Transverse colon (tissue), 4 donors: ENCODE measurements around the gene FANCE.

Experiments used
- EP300 ChIP-seq: sonication (generic); formaldehyde crosslinking; IDR thresholded peaks from one replicate; pipeline ENCODE4 v1.6.1; 2017; ENCODE audit warnings: antibody characterized with exemption, low read depth
- POLR2A ChIP-seq: fragments of 450-650 bp; IDR thresholded peaks from one replicate; pipeline ENCODE4 v1.6.1; 2016; ENCODE audit warnings: antibody characterized with exemption, mild to moderate bottlenecking, moderate library complexity
- POLR2AphosphoS5 ChIP-seq, 3 donors: sonication (generic); formaldehyde crosslinking; IDR thresholded peaks; one replicate each; pipeline ENCODE4 v1.6.1; 2016; ENCODE audit warnings: antibody characterized with exemption in 3 of 3
- TF ChIP-seq, protein P1 (sequence below), 5 experiments: fragments of 200-600 bp in 3 of 5; fragments of 450-650 bp in 2 of 5; sonication (generic) in 3 of 5; IDR thresholded peaks; 1 replicate in 2 of 5; 2 replicates in 3 of 5; pipeline ENCODE4 v1.5.1; 2016 to 2017; ENCODE audit warnings: antibody characterized with exemption in 5 of 5, inconsistent platforms in 3 of 5, mild to moderate bottlenecking in 2 of 5, moderate library complexity in 1 of 5

DNA sequence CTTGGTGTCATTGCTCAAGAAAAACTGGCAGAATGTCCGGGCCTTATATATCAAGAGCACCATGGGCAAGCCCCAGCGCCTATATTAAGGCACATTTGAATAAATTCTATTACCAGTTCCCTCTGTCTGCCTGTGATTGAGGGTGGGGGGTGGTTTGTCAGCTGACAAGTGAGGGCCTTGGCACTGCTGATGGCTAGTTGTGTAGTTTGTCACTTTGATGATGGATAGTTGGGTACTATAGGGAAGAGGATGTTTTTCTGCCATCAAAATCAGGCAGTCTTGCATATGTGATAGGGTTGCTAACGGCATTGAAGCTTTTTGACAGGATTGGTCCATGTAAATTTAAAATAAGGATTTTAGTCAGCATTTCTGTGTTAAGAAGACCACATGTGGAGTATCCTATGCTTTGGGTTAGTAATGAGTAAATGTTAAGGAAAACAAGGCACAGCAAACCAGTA, 18.6 kb downstream of the FANCE start:
- TF ChIP-seq, protein P1, sequence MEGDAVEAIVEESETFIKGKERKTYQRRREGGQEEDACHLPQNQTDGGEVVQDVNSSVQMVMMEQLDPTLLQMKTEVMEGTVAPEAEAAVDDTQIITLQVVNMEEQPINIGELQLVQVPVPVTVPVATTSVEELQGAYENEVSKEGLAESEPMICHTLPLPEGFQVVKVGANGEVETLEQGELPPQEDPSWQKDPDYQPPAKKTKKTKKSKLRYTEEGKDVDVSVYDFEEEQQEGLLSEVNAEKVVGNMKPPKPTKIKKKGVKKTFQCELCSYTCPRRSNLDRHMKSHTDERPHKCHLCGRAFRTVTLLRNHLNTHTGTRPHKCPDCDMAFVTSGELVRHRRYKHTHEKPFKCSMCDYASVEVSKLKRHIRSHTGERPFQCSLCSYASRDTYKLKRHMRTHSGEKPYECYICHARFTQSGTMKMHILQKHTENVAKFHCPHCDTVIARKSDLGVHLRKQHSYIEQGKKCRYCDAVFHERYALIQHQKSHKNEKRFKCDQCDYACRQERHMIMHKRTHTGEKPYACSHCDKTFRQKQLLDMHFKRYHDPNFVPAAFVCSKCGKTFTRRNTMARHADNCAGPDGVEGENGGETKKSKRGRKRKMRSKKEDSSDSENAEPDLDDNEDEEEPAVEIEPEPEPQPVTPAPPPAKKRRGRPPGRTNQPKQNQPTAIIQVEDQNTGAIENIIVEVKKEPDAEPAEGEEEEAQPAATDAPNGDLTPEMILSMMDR (IDR thresholded peaks at IDR 0.05) = no peak
- TF ChIP-seq POLR2A = no peak
- TF ChIP-seq EP300 = no peak
- no peak for TF ChIP-seq POLR2AphosphoS5 (IDR thresholded peaks at IDR 0.05)
